Neural progenitor cell (in vitro differentiated cells): ENCODE measurements around the gene VPS4B.

ENCODE experiments used
- EZH2phosphoT487 ChIP-seq: fragments of 200-600 bp; sonication (generic); IDR thresholded peaks from 2 replicates; pipeline ENCODE4 v1.6.1; 2017; ENCODE audit warnings: antibody characterized with exemption
- TF ChIP-seq, protein P1 (sequence below): fragments of 200-600 bp; sonication (generic); IDR thresholded peaks from 2 replicates; pipeline ENCODE4 v1.5.1; 2017; ENCODE audit warnings: antibody characterized with exemption, mild to moderate bottlenecking

DNA sequence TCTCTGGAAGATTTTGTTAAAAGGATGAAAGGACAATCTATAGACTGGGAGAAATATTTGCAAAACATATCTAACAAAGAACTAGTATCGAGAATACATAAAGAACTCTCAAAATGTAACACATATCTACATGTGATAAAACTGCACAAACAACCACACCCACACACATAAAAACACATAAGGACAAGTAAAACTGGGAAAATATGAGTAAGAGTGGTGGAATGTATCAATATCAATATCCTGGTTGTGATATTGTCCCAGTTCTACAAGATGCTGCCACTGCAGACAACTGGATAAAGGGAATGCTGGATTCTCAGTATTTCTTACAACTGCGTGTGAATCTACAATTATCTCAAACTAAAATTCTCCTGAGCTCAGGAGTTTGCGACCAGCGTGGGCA is 9.3 kb downstream of the VPS4B start:
- TF ChIP-seq, protein P1, sequence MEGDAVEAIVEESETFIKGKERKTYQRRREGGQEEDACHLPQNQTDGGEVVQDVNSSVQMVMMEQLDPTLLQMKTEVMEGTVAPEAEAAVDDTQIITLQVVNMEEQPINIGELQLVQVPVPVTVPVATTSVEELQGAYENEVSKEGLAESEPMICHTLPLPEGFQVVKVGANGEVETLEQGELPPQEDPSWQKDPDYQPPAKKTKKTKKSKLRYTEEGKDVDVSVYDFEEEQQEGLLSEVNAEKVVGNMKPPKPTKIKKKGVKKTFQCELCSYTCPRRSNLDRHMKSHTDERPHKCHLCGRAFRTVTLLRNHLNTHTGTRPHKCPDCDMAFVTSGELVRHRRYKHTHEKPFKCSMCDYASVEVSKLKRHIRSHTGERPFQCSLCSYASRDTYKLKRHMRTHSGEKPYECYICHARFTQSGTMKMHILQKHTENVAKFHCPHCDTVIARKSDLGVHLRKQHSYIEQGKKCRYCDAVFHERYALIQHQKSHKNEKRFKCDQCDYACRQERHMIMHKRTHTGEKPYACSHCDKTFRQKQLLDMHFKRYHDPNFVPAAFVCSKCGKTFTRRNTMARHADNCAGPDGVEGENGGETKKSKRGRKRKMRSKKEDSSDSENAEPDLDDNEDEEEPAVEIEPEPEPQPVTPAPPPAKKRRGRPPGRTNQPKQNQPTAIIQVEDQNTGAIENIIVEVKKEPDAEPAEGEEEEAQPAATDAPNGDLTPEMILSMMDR = no peak
- no peak for TF ChIP-seq EZH2phosphoT487
